Measurements from ENCODE around the gene FSHR. TPM values are rescaled to one million over a fixed set of nuclear protein-coding genes. Genes with fewer than 3 reads are reported as not detected.

Gene FSHR
- total RNA-seq, 2 experiments from 2014 or later, result not detected

DNA sequence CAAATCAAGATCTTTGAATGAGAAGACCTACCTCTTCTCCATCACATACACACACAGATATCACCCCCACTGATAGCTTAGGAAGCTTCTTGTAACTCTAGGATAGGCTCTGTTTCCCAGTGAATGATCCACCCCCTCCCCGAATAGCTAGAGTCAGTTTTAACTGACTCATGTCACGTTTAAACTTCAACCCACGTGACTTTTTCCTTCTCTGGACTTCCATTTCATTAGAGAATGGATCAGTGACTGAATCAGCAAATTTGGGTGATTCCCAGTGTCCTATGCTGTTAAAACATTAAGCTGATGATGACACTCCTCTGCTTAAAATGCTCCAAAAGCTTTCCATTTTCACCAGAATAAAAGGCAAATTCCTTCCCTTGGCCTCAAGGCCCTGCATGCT lies 212.9 kb downstream of the FSHR start:
- no peak for DNase-seq
- Mint-ChIP-seq H3K9me3 (ENCODE audit: insufficient read depth) (no peaks in the 10 kb centered on the region), H3K4me1 (ENCODE audit: low read depth) (no peaks in the 10 kb centered on the region), H3K36me3 (ENCODE audit: low read depth) (no peaks in the 10 kb centered on the region), H3K4me3 (no peak overlapping the region), H3K27ac (no peak overlapping the region), H3K27me3 (ENCODE audit: low read depth) (no peaks in the 10 kb centered on the region)
- CTCF ChIA-PET, result no interaction called here
- no peak for ATAC-seq
- POLR2A ChIA-PET, result no interaction called here

GRCh38 chr2:48940606-48941005 lies 213.7 kb downstream of the FSHR start:
- no peaks in the 10 kb centered on the region for H3K27me3 Mint-ChIP-seq (ENCODE audit: low read depth)
- DNase-seq, result no peak
- H3K27ac Mint-ChIP-seq, result no peak overlapping the region
- no peak overlapping the region for H3K4me3 Mint-ChIP-seq
- no peaks in the 10 kb centered on the region for H3K36me3 Mint-ChIP-seq (ENCODE audit: low read depth)
- no peaks in the 10 kb centered on the region for H3K9me3 Mint-ChIP-seq (ENCODE audit: insufficient read depth)
- no peak for ATAC-seq
- H3K4me1 Mint-ChIP-seq (ENCODE audit: low read depth), result no peaks in the 10 kb centered on the region
- ChIA-PET CTCF (no interaction called here), POLR2A (no interaction called here)

- Mint-ChIP-seq H3K36me3 (ENCODE audit: low read depth) (no peaks in the 10 kb centered on the region), H3K4me1 (ENCODE audit: low read depth) (no peaks in the 10 kb centered on the region), H3K27me3 (ENCODE audit: low read depth) (no peaks in the 10 kb centered on the region), H3K27ac (no peak overlapping the region), H3K4me3 (no peak overlapping the region), H3K9me3 (ENCODE audit: insufficient read depth) (no peaks in the 10 kb centered on the region)
- ATAC-seq (no peak), DNase-seq (no peak)
- POLR2A ChIA-PET, result no interaction called here
- CTCF ChIA-PET, result no interaction called here
These were observed 215.1 kb downstream of the FSHR start for GRCh38 chr2:48939232-48939631.

- no peak overlapping the region for H3K4me3 Mint-ChIP-seq
- ChIA-PET POLR2A (no interaction called here), CTCF (no interaction called here)
- no peaks in the 10 kb centered on the region for H3K27me3 Mint-ChIP-seq (ENCODE audit: low read depth)
- no peaks in the 10 kb centered on the region for H3K4me1 Mint-ChIP-seq (ENCODE audit: low read depth)
- DNase-seq, result no peak
- H3K27ac Mint-ChIP-seq, result no peak overlapping the region
- no peak for ATAC-seq
- H3K9me3 Mint-ChIP-seq (ENCODE audit: insufficient read depth), result no peaks in the 10 kb centered on the region
- H3K36me3 Mint-ChIP-seq (ENCODE audit: low read depth), result no peaks in the 10 kb centered on the region
These were observed 216.1 kb downstream of the FSHR start for GRCh38 chr2:48938231-48938630.

GRCh38 chr2:48934807-48935206 lies 219.5 kb downstream of the FSHR start:
- H3K4me3 Mint-ChIP-seq, result no peak overlapping the region
- no peaks in the 10 kb centered on the region for H3K27me3 Mint-ChIP-seq (ENCODE audit: low read depth)
- DNase-seq (no peak), ATAC-seq (no peak)
- ChIA-PET POLR2A (no interaction called here), CTCF (interaction anchor here (1.2 kb wide), 1 partner anchor 11 kb away, joined by 3 read pairs; no protein-coding TSS in a partner anchor)
- H3K27ac Mint-ChIP-seq, result no peak overlapping the region
- no peaks in the 10 kb centered on the region for H3K9me3 Mint-ChIP-seq (ENCODE audit: insufficient read depth)
- no peaks in the 10 kb centered on the region for H3K4me1 Mint-ChIP-seq (ENCODE audit: low read depth)
- H3K36me3 Mint-ChIP-seq (ENCODE audit: low read depth), result no peaks in the 10 kb centered on the region

GRCh38 chr2:48933828-48934497 lies 220.4 kb downstream of the FSHR start:
- Mint-ChIP-seq H3K36me3 (ENCODE audit: low read depth) (no peaks in the 10 kb centered on the region), H3K27me3 (ENCODE audit: low read depth) (no peaks in the 10 kb centered on the region), H3K27ac (no peak overlapping the region), H3K9me3 (ENCODE audit: insufficient read depth) (no peaks in the 10 kb centered on the region), H3K4me3 (no peak overlapping the region), H3K4me1 (ENCODE audit: low read depth) (no peaks in the 10 kb centered on the region)
- ATAC-seq (no peak), DNase-seq (no peak)
- ChIA-PET POLR2A (no interaction called here), CTCF (interaction anchor here (1.2 kb wide), 1 partner anchor 12 kb away, joined by 3 read pairs; no protein-coding TSS in a partner anchor)

GRCh38 chr2:48932667-48933066 lies 221.6 kb downstream of the FSHR start:
- DNase-seq, result no peak
- ChIA-PET CTCF (no interaction called here), POLR2A (no interaction called here)
- no peak overlapping the region for H3K27ac Mint-ChIP-seq
- no peak for ATAC-seq
- no peaks in the 10 kb centered on the region for H3K4me1 Mint-ChIP-seq (ENCODE audit: low read depth)
- H3K9me3 Mint-ChIP-seq (ENCODE audit: insufficient read depth), result no peaks in the 10 kb centered on the region
- H3K27me3 Mint-ChIP-seq (ENCODE audit: low read depth), result no peaks in the 10 kb centered on the region
- H3K36me3 Mint-ChIP-seq (ENCODE audit: low read depth), result no peaks in the 10 kb centered on the region
- no peak overlapping the region for H3K4me3 Mint-ChIP-seq

GRCh38 chr2:48929571-48930301 lies 224.6 kb downstream of the FSHR start:
- no peaks in the 10 kb centered on the region for H3K36me3 Mint-ChIP-seq (ENCODE audit: low read depth)
- H3K9me3 Mint-ChIP-seq (ENCODE audit: insufficient read depth), result no peaks in the 10 kb centered on the region
- ATAC-seq (no peak), DNase-seq (no peak)
- CTCF ChIA-PET, result no interaction called here
- H3K4me3 Mint-ChIP-seq, result no peak overlapping the region
- no peaks in the 10 kb centered on the region for H3K27me3 Mint-ChIP-seq (ENCODE audit: low read depth)
- POLR2A ChIA-PET, result no interaction called here
- H3K27ac Mint-ChIP-seq, result no peak overlapping the region
- H3K4me1 Mint-ChIP-seq (ENCODE audit: low read depth), result no peaks in the 10 kb centered on the region

DNA sequence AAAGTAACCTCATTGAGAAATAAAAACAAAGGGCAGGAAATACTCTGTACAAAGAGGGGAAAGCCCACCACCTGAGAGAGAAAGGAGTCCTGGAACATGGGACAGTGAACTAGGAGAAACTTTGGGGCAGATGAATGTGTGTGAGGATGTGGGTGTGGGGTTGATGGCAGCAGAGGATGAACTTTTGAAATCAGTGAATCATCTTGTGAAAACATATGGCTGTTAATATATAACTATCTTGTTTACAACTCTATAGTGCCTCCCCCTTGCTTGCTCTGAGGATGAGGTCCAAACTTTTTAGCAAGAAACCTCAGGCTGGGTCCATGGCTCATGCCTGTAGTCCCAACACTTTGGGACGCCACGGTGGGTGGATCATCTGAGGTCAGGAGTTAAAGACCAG lies 227.0 kb downstream of the FSHR start:
- ATAC-seq (no peak), DNase-seq (no peak)
- Mint-ChIP-seq H3K9me3 (ENCODE audit: insufficient read depth) (no peaks in the 10 kb centered on the region), H3K4me1 (ENCODE audit: low read depth) (no peaks in the 10 kb centered on the region), H3K4me3 (no peak overlapping the region), H3K27me3 (ENCODE audit: low read depth) (no peaks in the 10 kb centered on the region), H3K36me3 (ENCODE audit: low read depth) (no peaks in the 10 kb centered on the region), H3K27ac (no peak overlapping the region)
- POLR2A ChIA-PET, result no interaction called here
- CTCF ChIA-PET, result no interaction called here

DNA sequence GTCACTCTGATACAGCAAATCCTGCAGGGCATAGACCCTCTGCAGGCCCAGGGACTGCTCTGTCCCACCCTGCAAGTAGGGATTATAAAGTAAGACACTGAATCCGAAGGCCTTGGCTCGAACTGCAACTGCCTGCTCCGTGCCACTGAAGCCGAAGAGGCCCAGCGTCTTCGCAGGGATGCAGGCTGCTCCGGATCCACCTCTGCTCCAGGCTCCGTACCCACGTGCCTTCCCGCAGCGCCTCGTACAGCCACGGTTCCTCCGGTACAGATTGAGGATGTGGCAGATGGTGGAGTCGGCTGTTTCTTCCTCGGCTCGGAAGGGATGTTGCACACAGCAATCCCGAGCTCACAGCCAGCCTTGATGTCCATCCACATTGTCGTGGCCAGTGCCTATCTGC lies 238.4 kb downstream of the FSHR start:
- H3K27ac Mint-ChIP-seq, result no peak overlapping the region
- H3K27me3 Mint-ChIP-seq (ENCODE audit: low read depth), result no peaks in the 10 kb centered on the region
- peaks cover 5% of the 10 kb centered on the region for H3K9me3 Mint-ChIP-seq (ENCODE audit: insufficient read depth)
- ChIA-PET POLR2A (no interaction called here), CTCF (no interaction called here)
- ATAC-seq (no peak), DNase-seq (no peak)
- H3K4me3 Mint-ChIP-seq, result no peak overlapping the region
- no peaks in the 10 kb centered on the region for H3K4me1 Mint-ChIP-seq (ENCODE audit: low read depth)
- no peaks in the 10 kb centered on the region for H3K36me3 Mint-ChIP-seq (ENCODE audit: low read depth)

GRCh38 chr2:48915227-48915626 lies 239.1 kb downstream of the FSHR start:
- ChIA-PET CTCF (no interaction called here), POLR2A (no interaction called here)
- Mint-ChIP-seq H3K36me3 (ENCODE audit: low read depth) (no peaks in the 10 kb centered on the region), H3K27me3 (ENCODE audit: low read depth) (no peaks in the 10 kb centered on the region), H3K9me3 (ENCODE audit: insufficient read depth) (peaks cover 5% of the 10 kb centered on the region), H3K27ac (no peak overlapping the region), H3K4me3 (no peak overlapping the region), H3K4me1 (ENCODE audit: low read depth) (no peaks in the 10 kb centered on the region)
- no peak for DNase-seq
- ATAC-seq, result no peak

- ATAC-seq, result no peak
- Mint-ChIP-seq H3K27ac (no peak overlapping the region), H3K36me3 (ENCODE audit: low read depth) (no peaks in the 10 kb centered on the region), H3K4me1 (ENCODE audit: low read depth) (no peaks in the 10 kb centered on the region), H3K4me3 (no peak overlapping the region), H3K27me3 (ENCODE audit: low read depth) (no peaks in the 10 kb centered on the region), H3K9me3 (ENCODE audit: insufficient read depth) (peaks cover 1% of the 10 kb centered on the region)
- ChIA-PET POLR2A (no interaction called here), CTCF (no interaction called here)
- no peak for DNase-seq
These were observed 239.7 kb downstream of the FSHR start for GRCh38 chr2:48914477-48915089.
